Measurements from ENCODE around the gene SMAD7.

SMAD7 gene

DNA sequence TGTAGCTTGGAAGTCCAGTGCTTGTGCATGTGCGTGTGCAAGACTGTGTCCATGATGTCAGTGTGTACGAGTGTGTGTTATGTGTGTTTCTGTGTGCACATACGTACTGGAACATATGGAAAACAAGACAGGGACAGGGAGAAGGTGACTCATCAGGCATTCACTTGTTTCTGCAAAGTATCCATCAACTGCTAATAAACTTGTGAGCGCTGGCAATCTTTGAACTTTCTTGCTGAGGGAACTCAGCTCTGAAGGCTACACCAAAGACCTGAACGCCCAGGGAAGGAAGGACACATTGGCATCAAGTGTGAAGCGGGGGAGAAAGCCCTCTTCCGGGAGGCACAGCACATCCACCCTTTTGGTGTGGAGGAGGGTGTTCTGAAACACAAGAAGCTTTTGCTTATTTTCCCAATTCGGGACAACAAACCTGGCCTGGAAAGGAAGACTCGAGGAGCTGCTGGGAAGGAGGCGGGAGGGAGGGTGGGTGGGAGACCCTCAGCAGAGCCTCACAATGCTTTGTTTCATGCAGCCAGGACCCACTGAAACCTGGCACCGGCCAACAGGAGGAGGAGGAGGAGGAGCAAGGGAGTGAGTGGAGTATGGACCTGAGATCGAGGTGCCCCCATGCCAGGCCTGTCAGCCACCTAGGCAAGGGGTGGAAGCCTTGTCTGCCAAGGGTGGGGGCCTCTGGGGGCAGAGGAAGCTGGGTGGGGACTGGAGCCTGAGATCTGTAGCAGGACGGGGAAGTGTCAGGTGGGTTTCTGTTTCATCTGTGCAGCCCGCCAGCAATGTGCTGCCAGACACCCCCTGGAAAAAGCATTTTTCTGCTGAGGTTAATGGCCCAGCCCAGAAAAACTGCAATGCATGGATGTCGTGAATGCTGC is 26.8 kb downstream of the SMAD7 start:
- peaks cover 10% of the 10 kb centered on the region for H3K36me3 ChIP-seq (ENCODE audit: insufficient read depth, low read length)
- no peak overlapping the region for H2AFZ ChIP-seq (ENCODE audit: low read depth, low read length)
- H3K4me1 ChIP-seq (ENCODE audit: insufficient read depth, low read length) = peaks cover 25% of the 10 kb centered on the region
- H3K4me3 ChIP-seq (ENCODE audit: low read length) = no peak overlapping the region
- no peaks in the 10 kb centered on the region for H3K27me3 ChIP-seq (ENCODE audit: insufficient read depth, low read length)
- no peaks in the 10 kb centered on the region for H3K9me3 ChIP-seq (ENCODE audit: low read length)

DNA sequence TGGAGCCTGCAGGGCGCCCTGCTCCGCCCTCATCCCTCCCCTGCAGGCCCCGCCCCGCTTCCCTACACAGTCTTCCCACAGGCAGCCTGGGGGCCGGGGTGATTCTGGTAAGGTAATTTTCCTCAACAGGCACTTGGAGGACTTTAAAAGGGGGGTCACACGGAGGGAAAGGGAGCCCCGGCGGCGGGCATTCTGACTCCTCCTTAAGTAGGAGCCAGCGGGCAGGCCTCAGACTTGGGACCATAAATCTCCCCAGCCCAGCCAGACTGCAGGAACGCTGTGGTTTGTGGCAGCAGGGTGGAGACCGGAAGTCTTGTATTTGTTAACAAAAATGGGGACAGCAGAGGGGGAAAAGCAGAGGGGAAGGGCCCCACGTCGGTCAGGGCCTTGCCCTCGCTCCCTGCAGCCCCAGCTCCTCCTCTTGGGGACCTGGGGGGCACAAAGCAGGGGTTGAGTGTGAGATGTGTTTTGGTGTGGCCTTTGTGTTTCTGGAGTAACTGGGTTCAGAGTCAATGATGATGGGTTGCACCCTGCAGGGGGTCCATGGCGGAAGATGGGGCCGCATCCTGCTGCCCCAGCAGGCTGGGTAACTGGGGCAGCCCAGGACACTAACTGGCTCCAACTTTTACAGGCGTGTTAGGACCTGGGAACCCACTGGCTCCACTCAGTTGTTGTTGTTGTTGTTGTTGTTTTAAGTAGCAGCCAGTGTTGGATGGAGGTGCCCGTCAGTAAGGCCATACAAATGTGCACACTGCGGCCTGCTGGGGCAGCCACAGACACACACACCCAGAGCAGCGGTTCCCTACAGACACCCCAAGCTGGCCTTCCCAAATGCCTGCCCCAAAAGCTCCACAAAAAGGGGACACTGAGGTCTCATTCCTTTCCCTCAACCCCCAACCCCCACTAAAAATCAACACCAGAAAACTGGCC is 27.7 kb downstream of the SMAD7 start:
- H3K9me3 ChIP-seq (ENCODE audit: low read length) = no peaks in the 10 kb centered on the region
- peaks cover 16% of the 10 kb centered on the region for H3K4me1 ChIP-seq (ENCODE audit: insufficient read depth, low read length)
- peaks cover 10% of the 10 kb centered on the region for H3K36me3 ChIP-seq (ENCODE audit: insufficient read depth, low read length)
- H3K27me3 ChIP-seq (ENCODE audit: insufficient read depth, low read length) = no peaks in the 10 kb centered on the region
- H3K4me3 ChIP-seq (ENCODE audit: low read length) = no peak overlapping the region
- no peak overlapping the region for H2AFZ ChIP-seq (ENCODE audit: low read depth, low read length)

DNA sequence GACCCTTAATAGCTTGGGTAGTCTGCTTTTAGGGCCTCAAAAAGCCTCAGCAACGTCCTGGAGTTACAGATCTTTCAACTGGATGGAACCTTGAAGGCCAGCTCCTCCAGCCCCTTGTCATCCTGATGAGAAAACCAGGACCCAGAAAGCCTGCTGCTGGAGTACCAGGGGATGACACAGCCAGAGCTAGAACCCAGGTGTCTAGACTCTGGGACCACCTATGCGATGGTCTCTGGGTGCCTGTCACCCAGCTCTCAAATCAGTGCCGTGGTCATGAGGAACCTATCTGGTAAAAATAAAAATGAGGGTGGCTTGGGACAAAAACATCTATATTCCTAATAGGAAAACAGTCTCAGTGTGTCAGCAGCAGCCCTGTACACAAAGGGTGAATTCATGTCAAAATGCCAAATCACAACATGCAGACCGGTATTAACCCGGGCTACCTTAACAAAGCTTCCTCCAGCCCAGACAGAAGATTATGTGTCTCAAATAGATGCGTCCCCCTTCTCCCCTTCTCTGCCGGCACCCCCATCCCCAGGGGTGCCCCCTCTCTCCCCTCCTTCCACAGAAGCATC is 28.5 kb downstream of the SMAD7 start:
- no peak overlapping the region for H3K4me3 ChIP-seq (ENCODE audit: low read length)
- peaks cover 13% of the 10 kb centered on the region for H3K4me1 ChIP-seq (ENCODE audit: insufficient read depth, low read length)

DNA sequence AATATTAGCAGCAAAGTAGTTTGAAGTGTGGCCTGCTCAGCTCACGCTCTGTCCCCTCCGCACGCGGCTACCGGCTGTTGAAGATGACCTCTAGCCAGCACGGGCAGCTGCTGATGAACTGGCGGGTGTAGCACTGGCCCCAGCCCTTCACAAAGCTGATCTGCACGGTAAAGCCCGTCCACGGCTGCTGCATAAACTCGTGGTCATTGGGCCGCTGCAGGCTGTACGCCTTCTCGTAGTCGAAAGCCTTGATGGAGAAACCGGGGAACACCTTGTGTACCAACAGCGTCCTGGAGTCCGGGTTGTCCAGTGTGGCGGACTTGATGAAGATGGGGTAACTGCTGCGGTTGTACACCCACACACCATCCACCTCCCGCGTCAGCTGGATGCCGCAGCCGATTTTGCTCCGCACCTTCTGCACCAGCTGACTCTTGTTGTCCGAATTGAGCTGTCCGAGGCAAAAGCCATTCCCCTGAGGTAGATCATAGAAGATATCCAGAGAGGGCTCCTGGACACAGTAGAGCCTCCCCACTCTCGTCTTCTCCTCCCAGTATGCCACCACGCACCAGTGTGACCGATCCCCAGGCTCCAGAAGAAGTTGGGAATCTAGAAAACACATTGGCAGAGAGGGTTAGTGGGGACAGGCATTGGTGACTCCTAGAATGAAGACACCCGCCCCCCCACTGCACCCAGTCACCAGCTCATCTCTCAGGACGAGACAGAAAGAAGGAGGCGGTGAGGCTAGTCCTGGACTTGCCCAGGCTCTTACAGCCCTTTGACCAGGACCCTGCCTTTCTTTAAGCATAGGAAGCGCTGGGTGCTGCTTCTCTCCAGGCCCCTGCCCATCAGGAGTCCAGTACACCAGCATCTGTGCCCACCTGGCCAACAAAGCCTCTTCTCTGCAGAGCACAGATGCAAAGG is 29.2 kb downstream of the SMAD7 start:
- H3K36me3 ChIP-seq (ENCODE audit: insufficient read depth, low read length) = peaks cover 10% of the 10 kb centered on the region
- no peaks in the 10 kb centered on the region for H3K9me3 ChIP-seq (ENCODE audit: low read length)
- H3K4me3 ChIP-seq (ENCODE audit: low read length) = no peak overlapping the region
- H3K4me1 ChIP-seq (ENCODE audit: insufficient read depth, low read length) = peaks cover 13% of the 10 kb centered on the region
- no peaks in the 10 kb centered on the region for H3K27me3 ChIP-seq (ENCODE audit: insufficient read depth, low read length)
- no peak overlapping the region for H2AFZ ChIP-seq (ENCODE audit: low read depth, low read length)

More for the DNA sequence above, 28.5 kb downstream of the SMAD7 start:
- H3K27me3 ChIP-seq (ENCODE audit: insufficient read depth, low read length) = no peaks in the 10 kb centered on the region
- peaks cover 10% of the 10 kb centered on the region for H3K36me3 ChIP-seq (ENCODE audit: insufficient read depth, low read length)
- H2AFZ ChIP-seq (ENCODE audit: low read depth, low read length) = no peak overlapping the region
- H3K9me3 ChIP-seq (ENCODE audit: low read length) = no peaks in the 10 kb centered on the region

DNA sequence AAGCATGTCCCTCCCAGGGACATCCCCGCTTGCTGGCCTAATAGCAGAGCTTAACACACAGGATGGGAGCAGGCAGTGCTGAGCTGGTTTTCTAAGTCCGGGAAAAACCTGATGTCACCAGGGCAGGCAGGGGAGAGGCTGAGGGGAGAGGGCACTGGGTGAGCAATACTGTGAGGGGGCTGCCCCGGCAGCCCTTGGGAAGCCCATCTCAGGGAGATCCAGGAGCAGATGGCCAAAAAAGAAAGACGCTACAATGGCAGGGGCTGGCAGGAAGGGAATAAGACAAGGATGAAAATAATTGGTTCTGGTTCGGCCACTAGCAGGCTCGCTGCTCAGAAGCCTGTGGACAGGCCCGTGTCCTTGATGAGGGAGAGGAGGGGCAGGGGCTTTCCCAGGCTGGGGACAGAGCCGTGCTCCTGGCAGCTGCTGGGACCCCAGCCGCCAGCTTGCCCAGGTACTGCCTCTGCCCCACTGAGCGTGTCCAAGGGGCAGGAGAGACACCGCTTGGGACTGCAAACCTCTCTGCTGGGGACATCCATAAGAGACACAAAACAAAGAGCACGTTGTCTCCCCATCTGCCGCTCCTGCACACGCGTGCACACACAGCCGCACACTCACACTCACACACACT is 30.2 kb downstream of the SMAD7 start:
- Histone ChIP-seq H3K27me3 (ENCODE audit: insufficient read depth, low read length) (no peaks in the 10 kb centered on the region), H3K9me3 (ENCODE audit: low read length) (no peaks in the 10 kb centered on the region), H3K36me3 (ENCODE audit: insufficient read depth, low read length) (peaks cover 10% of the 10 kb centered on the region), H3K4me1 (ENCODE audit: insufficient read depth, low read length) (peaks cover 13% of the 10 kb centered on the region), H2AFZ (ENCODE audit: low read depth, low read length) (no peak overlapping the region), H3K4me3 (ENCODE audit: low read length) (no peak overlapping the region)

DNA sequence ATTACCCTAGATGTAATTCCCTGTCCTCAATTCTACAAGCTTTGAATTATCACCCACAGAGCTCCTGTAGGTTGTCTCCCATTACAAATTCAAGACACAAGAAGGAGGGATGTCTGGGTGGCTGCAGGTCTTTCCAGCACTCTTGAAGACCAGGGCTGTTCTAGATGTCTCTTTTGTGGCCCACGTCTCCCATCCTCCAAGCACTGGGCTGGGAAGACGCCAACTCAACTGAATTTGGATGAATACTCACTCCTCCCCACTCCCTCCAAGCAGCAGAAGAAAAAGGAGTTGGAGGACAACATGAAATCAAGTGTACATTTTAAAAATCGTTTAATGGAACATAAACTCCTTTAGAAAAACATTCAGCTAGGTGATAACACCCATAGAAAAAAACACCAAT is 31.2 kb downstream of the SMAD7 start:
- H3K9me3 ChIP-seq (ENCODE audit: low read length) = no peaks in the 10 kb centered on the region
- no peak overlapping the region for H3K4me3 ChIP-seq (ENCODE audit: low read length)
- peaks cover 4% of the 10 kb centered on the region for H3K4me1 ChIP-seq (ENCODE audit: insufficient read depth, low read length)
- H3K36me3 ChIP-seq (ENCODE audit: insufficient read depth, low read length) = peaks cover 10% of the 10 kb centered on the region
- H3K27me3 ChIP-seq (ENCODE audit: insufficient read depth, low read length) = no peaks in the 10 kb centered on the region
- no peak overlapping the region for H2AFZ ChIP-seq (ENCODE audit: low read depth, low read length)

DNA sequence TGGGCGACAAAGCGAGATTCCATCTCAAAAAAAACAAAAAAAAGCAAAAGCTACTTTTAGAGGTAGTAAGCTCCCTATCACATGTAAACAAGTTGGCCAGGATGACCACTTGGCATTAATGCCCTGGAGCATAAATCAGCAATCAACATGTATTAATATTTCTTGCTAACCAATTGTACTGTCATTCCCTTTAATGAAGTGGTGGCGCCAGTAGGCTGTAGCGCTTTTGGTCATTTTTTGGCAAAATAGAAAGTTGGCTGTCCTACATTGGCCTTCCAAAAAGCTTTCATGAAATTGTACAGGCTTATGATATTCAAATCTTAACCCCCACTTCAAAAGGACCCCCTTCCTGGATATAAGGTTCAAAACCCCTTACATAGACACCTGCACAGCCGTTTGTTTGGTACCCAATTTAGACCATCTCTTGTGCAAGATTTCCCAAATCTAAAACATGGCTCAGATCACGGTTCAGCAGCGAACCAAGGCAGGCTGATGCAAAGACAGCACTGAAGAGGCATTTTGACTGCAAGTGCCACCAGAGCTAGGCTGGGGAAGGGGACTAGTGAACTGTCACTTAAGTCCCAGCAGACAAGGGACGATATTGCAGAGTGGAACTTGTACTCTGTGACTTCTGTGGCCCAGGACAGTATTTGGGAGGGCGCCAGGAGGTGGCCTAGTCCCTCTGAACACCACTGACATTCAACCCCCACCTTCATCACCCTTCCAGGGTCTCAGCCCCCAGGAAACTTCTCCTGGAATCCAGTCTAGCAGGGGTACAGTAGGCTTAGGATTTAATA is 31.9 kb downstream of the SMAD7 start:
- H3K4me3 ChIP-seq (ENCODE audit: low read length) = no peak overlapping the region
- peaks cover 4% of the 10 kb centered on the region for H3K4me1 ChIP-seq (ENCODE audit: insufficient read depth, low read length)

DNA sequence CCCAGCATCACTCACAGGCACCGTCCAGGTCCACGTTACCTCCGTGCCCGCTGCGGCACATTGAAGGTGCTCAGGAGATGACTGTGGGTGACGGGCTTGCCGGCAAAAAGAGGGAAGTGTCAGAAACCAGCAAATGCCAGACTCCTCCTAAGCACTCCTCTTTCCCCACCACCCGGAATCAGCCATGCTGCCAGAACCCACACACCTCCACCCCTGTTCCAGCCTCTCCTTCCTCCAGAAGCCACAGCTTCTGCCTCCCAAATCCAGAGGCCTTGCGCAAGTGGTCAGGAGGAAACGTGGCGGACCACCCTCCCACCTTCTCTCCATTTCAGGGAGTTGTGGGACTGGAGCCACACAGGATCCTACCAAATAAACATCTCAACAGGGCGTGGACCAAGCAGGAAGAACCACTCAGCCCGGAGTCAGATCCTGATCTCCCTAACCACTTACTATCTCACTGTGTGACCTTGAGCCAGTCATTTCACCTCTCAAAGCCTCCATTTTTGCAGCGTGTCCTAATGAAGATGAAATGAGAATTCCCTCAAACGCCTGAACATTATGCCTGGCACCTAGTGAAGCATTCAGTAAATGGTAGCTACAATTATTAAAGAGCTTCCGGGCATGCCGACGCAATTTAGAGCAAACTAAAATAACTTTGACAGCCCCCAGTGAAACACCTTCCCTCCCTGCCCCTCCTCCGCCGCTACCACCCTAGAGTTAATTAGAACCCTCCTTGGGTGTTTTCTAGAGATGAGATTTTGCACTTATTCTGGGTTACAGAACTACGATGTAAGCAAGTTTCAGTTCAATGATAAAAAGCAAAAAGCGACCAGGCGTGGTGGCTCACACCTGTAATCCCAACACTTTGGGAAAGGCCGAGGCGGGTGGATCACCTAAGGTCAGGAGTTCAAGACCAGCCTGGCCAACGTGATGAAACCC is 32.9 kb downstream of the SMAD7 start:
- Histone ChIP-seq H3K4me3 (ENCODE audit: low read length) (no peak overlapping the region), H3K4me1 (ENCODE audit: insufficient read depth, low read length) (peaks cover under 1% of the 10 kb centered on the region), H3K36me3 (ENCODE audit: insufficient read depth, low read length) (peaks cover 10% of the 10 kb centered on the region)

More for the DNA sequence above, 31.9 kb downstream of the SMAD7 start:
- Histone ChIP-seq H2AFZ (ENCODE audit: low read depth, low read length) (no peak overlapping the region), H3K9me3 (ENCODE audit: low read length) (no peaks in the 10 kb centered on the region), H3K36me3 (ENCODE audit: insufficient read depth, low read length) (peaks cover 10% of the 10 kb centered on the region), H3K27me3 (ENCODE audit: insufficient read depth, low read length) (no peaks in the 10 kb centered on the region)

DNA sequence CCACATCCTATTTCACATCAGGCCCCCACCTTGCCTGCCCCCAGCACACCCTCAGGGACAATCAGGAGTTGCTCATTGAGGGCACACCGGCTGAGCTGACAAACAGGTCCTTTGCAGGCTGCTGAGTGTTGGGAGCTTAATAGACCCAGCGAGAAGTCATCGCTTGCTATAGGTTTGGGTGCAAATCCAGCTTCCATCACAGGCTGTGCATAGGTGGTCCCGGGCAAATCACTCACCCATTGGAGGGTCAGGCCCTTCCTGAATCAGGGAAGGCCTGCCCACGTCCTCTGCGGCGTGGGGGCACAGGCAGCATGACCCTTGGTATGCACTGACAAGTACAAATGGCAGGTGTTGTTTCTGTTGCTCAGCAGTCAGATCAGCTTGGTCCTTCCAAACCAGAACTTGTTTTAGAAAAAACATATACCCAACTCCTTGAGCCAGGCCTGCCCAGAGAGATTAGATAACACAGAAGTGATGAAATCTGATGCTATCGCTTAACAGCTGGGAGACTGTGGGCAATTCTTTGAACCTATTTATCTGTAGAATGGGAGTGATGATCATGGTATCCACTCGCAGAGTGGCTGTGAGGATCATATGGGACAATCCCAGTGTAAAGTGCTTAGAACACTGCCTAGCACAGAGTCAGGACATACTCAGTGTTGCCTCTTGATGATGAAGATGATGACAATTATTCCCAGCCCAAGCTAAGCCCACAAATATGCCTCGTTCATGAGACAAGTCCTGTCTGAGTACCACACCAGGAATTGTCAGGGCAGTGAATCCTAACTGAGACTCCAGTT is 34.9 kb downstream of the SMAD7 start:
- H3K4me3 ChIP-seq (ENCODE audit: low read length) = no peak overlapping the region
- no peak overlapping the region for H2AFZ ChIP-seq (ENCODE audit: low read depth, low read length)
- H3K9me3 ChIP-seq (ENCODE audit: low read length) = no peaks in the 10 kb centered on the region
- H3K4me1 ChIP-seq (ENCODE audit: insufficient read depth, low read length) = no peaks in the 10 kb centered on the region
- H3K27me3 ChIP-seq (ENCODE audit: insufficient read depth, low read length) = no peaks in the 10 kb centered on the region
- peaks cover 4% of the 10 kb centered on the region for H3K36me3 ChIP-seq (ENCODE audit: insufficient read depth, low read length)

More for the DNA sequence above, 32.9 kb downstream of the SMAD7 start:
- no peaks in the 10 kb centered on the region for H3K27me3 ChIP-seq (ENCODE audit: insufficient read depth, low read length)
- H3K9me3 ChIP-seq (ENCODE audit: low read length) = no peaks in the 10 kb centered on the region
- H2AFZ ChIP-seq (ENCODE audit: low read depth, low read length) = no peak overlapping the region

DNA sequence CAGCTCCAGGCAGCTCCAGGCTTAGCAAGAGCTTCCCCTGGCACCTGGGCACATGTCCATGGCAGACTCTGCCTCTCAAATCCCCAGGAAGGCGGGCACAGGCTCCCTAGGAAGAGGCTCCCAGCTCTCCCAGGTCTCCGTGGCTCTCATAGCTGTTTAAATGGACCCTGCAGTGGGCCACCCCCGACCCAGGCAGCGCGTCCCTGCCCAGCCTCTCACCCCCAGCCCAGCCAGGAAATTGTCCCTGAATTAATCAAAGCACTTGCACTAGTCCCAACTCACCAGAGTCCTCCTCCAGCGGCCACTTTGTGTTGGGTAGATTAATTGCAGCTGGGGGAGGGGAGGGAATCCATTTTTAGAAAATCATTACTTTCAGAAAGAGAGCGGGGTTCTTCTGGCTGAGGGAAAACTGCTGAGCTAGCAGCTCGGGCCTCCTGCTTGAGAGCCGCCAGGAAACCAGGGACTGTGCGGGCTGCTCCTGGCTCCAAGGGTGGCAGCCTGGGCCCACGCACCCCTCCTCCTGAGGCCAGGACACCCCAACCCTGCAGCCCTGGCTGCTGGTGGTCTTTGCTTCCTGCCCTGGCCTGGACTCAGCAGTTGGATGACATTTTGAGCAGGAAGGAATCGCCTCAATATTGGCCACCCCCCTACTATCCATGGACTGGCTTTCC is 36.0 kb downstream of the SMAD7 start:
- H3K27me3 ChIP-seq (ENCODE audit: insufficient read depth, low read length) = no peaks in the 10 kb centered on the region
- H3K36me3 ChIP-seq (ENCODE audit: insufficient read depth, low read length) = no peaks in the 10 kb centered on the region
- H3K9me3 ChIP-seq (ENCODE audit: low read length) = no peaks in the 10 kb centered on the region
- no peak overlapping the region for H2AFZ ChIP-seq (ENCODE audit: low read depth, low read length)
- H3K4me3 ChIP-seq (ENCODE audit: low read length) = no peak overlapping the region
- no peaks in the 10 kb centered on the region for H3K4me1 ChIP-seq (ENCODE audit: insufficient read depth, low read length)

All from neuron (in vitro differentiated cells).